D721Med (cell line): Measurements from ENCODE around the gene CCDC85A.

Experiments used
- DNase-seq: peaks from one replicate; pipeline ENCODE4 v3.0.0; 2011; ENCODE audit warnings: low spot score; ENCODE audit not compliant: insufficient read length
- FAIRE-seq: peaks from 2 replicates; lab custom pipeline; 2011; peaks lifted over from hg19 to GRCh38; lab: Jason Lieb, UNC
- TF ChIP-seq, protein P1 (sequence below): IDR thresholded peaks from 2 replicates; pipeline ENCODE4 v1.5.1; 2012; ENCODE audit warnings: mild to moderate bottlenecking, control low read depth; ENCODE audit not compliant: insufficient read depth; ENCODE audit errors: missing control alignments

The CCDC85A gene

DNA sequence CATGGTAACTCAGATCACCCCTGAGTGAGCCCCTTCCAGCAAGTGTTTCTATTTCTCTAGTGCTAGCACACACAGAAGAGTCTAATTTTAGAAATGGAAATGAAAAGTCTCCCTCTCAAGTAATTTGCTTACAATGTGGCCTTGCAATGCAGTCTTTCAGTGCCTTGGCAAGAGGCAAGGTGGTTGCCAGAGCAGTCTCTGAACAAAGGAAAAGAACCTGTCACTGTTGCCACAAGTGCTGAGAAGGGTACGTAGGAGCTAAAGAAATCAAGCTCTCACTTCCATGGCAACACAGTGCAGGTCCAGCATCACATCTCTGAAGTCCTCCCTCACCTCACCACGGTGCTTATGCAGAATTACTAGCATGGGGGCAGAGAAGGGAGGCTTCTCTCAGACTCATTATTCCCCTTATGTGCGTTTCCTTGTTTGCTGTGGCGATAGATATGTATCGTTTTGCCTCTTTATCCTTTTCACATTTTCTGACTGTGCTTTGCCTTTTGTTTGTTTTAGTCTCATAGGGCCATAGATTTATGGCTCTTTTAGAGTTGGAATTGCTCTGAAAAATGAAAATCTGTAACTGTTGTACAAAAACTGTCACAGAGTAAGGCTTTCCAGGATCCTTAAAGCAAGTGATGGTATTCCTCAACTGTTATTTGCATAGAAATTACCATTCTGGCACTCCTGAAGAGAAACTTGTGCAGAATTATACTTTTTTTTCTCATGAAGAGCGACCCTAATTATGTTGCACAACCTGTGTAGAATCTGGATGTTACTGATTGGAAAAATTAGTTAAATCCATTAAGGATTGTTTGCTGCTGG is 164.8 kb downstream of the CCDC85A start:
- DNase-seq (no peak), FAIRE-seq (no peak)
- TF ChIP-seq, protein P1, sequence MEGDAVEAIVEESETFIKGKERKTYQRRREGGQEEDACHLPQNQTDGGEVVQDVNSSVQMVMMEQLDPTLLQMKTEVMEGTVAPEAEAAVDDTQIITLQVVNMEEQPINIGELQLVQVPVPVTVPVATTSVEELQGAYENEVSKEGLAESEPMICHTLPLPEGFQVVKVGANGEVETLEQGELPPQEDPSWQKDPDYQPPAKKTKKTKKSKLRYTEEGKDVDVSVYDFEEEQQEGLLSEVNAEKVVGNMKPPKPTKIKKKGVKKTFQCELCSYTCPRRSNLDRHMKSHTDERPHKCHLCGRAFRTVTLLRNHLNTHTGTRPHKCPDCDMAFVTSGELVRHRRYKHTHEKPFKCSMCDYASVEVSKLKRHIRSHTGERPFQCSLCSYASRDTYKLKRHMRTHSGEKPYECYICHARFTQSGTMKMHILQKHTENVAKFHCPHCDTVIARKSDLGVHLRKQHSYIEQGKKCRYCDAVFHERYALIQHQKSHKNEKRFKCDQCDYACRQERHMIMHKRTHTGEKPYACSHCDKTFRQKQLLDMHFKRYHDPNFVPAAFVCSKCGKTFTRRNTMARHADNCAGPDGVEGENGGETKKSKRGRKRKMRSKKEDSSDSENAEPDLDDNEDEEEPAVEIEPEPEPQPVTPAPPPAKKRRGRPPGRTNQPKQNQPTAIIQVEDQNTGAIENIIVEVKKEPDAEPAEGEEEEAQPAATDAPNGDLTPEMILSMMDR = no peak

DNA sequence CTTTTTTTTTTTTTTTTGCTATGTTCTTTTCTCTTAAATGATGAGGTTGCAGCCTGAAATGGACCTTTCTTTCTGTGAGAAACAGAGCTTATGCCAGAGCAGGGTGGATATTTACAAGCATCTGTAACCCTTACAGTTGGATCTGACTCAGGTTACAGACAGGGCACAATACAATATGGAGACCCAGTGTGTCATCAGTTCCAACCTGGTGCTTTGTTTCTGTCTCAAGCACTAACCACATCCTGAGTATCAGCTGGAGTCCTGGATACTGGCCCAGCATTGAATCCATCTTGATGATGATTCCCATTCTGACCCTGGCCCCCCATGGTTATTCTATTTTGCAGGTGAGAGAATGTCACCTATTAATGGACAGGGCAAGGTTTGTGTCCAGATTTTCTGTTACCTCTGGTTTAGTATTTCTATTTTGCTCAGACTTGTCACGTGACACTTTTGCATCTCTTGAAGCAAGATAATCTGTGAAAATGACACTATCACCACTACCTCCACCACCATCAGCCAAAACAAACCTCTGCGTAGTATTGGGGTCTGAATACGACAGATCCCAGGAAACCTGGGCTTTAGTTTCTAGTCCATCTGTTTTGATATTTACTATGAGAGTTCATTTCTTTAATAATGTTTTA is 174.0 kb downstream of the CCDC85A start:
- DNase-seq (no peak), FAIRE-seq (no peak)
- TF ChIP-seq, protein P1 = no peak

DNA sequence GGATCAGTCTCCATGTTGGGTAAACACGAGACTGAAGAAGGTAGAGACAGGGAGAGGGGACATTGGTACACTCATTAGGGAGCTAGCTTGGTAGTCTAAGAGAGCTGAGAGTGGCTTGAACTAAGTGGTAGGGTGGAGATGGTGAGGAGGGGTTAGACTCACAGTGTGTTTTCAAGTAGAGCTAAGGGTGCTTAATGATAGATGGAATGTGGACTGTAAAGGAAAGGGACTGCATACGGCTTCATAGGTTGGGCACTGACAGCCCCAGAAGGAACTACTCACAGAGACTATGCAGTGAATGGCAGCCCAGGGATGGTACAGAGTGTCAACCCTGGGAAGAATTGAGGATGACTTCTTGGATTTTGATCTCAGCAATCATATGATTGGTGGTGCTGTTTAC is 178.1 kb downstream of the CCDC85A start:
- FAIRE-seq (no peak), DNase-seq (no peak)
- TF ChIP-seq, protein P1 = no peak

DNA sequence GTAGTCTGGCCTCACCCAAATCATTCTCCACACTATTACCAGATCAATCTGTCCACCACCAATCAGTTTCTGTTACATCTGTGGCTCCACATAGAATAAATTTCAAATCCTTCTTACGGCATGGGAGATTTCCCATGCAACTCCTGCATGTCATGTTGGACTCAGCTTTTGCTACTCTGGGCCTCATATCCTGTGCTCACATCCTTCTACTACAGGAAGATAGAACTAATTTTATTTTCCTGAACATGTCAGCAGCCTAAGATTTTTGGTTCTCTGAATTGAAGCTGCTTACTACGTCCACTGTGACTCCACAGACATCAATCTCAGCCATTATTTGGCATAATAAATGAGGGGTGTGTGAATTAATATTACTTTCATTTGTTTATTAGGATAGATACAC is 181.1 kb downstream of the CCDC85A start:
- no peak for FAIRE-seq

DNA sequence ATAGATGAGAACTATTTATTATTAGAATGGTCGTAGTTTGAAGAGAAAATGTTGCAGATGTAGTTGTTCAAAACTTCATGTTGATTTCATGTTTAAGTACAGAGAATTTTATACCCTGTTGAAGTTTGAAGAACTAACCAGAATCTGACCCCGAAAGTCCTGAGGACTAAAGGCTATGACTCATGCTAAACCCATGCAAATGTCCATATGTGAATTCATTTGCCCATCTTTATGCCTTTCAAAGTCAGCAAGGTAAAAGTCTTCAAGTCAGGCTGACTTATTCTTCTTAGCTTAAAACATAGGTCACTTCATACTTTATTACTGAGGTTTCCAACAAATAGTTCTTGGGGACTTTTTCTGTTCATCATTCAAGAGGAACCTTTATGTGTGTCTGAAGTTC is 185.5 kb downstream of the CCDC85A start:
- FAIRE-seq = no peak

More for the DNA sequence above, 181.1 kb downstream of the CCDC85A start:
- DNase-seq = no peak
- TF ChIP-seq, protein P1 = no peak

DNA sequence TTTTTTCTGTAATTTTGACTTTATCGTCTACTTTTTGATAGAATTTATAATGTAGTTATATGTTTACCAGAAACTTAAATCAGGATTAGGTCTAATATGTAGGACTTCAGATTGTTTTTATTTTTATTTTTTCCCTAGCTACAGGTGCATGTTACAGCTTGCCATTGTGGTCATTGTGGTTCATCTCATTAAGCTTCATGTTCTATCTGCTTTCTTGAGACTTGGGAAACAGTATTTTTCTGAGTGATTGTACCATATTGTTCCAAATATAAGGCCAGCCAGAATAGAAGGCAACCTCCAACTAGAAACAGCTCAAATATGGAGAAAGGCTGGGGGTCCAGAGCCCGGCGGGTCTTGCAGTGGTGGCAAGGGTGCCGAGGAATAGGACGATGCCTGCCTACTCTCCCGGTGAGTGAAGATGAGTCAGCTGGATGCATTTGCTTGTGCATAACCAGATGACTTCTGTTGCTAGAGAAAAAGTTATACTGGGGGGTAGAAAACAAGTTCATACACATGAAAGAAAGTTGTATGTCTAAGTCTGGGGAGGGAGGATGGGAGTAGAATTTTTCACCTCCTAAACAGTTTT is 188.4 kb downstream of the CCDC85A start:
- TF ChIP-seq, protein P1 = no peak
- DNase-seq (no peak), FAIRE-seq (no peak)

More for the DNA sequence above, 185.5 kb downstream of the CCDC85A start:
- TF ChIP-seq, protein P1 = no peak
- no peak for DNase-seq
